HepG2 (cell line): ENCODE data around the gene MSMP. TPM values are rescaled to one million over a fixed set of nuclear protein-coding genes. Genes with fewer than 3 reads are reported as not detected.
A peak's percentile ranks its signal among the peaks of the same experiment; 100 is the strongest.

Experiments used
- ATF2 ChIP-seq: sonication (generic); formaldehyde crosslinking; IDR thresholded peaks from 2 replicates; pipeline ENCODE4 v1.4.0; 2020; ENCODE audit warnings: missing genetic modification reagents
- FOSL1 ChIP-seq: sonication (generic); formaldehyde crosslinking; IDR thresholded peaks from 2 replicates; pipeline ENCODE4 v1.9.0; 2021; ENCODE audit warnings: missing genetic modification reagents, borderline replicate concordance
- FOXO4 ChIP-seq: sonication (generic); formaldehyde crosslinking; conservative IDR thresholded peaks from 2 replicates; pipeline ENCODE4 v1.8.1; 2023; ENCODE audit warnings: missing genetic modification reagents
- MTERF4 ChIP-seq: sonication (generic); formaldehyde crosslinking; IDR thresholded peaks from 2 replicates; pipeline ENCODE4 v1.8.0; 2023; ENCODE audit warnings: mild to moderate bottlenecking, missing genetic modification reagents
- SMARCE1 ChIP-seq: fragments of 450-650 bp; IDR thresholded peaks from 2 replicates; pipeline ENCODE4 v1.6.1; 2017; ENCODE audit warnings: borderline replicate concordance
- ZBTB43 ChIP-seq: sonication (generic); formaldehyde crosslinking; conservative IDR thresholded peaks from 2 replicates; pipeline ENCODE4 v1.4.0; 2020; ENCODE audit warnings: missing genetic modification reagents
- ZNF382 ChIP-seq: sonication (generic); formaldehyde crosslinking; IDR thresholded peaks from 2 replicates; pipeline ENCODE4 v1.5.0; 2020; ENCODE audit warnings: missing genetic modification reagents, mild to moderate bottlenecking, borderline replicate concordance
- ZNF383 ChIP-seq: sonication (generic); formaldehyde crosslinking; IDR thresholded peaks from 2 replicates; pipeline ENCODE4 v1.4.0; 2020; ENCODE audit warnings: missing genetic modification reagents, mild to moderate bottlenecking, borderline replicate concordance
- polyA plus RNA-seq, 8 experiments: library from polyadenylated mRNA; depleted of rRNA in 3 of 8; stranded (reverse) in 7 of 8; unstranded in 1 of 8; fragments of >200 nt; fragmentation: Illumina TruSeq in 4 of 8; extraction: Trizol in 4 of 8; gene quantifications; 2 replicates each; pipeline versions ENCODE4 v1.2.1 to v1.2.3, GENCODE V29; 2011 to 2016; ENCODE audit warnings: low read depth in 4 of 8, missing spikeins in 1 of 8, mixed read lengths in 1 of 8; ENCODE audit not compliant: insufficient read depth in 1 of 8
- total RNA-seq, 5 experiments: library from RNA; depleted of rRNA; stranded (reverse); fragments of >200 nt; fragmentation: Illumina TruSeq; extraction: Trizol; gene quantifications; 2 replicates each; pipeline ENCODE4 v1.2.3, GENCODE V29; 2016; ENCODE audit warnings: low read depth in 1 of 5

The MSMP gene
- total and polyA plus RNA-seq, 2 of the 13 experiments (the other 11 are each of a cell fraction or from before 2014, with no cell fraction given) = 0.24 to 0.46 TPM

GRCh38 chr9:35750256-35750531 lies 3.9 kb downstream of the MSMP start (continued):
- 0 out of 2 replicates have a peak, but pooled peaks have one; percentile 56 for TF ChIP-seq FOXO4 (CRISPR knock-in tag)
- 0 out of 2 replicates have a peak, but pooled peaks have one; percentile 32 for TF ChIP-seq ZNF383 (CRISPR knock-in tag)
- TF ChIP-seq SMARCE1 = no peak
- TF ChIP-seq ZBTB43 (CRISPR knock-in tag) = no peak
- TF ChIP-seq FOSL1 (CRISPR knock-in tag) = no peak
- TF ChIP-seq ZNF382 (CRISPR knock-in tag) = no peak
- TF ChIP-seq MTERF4 (CRISPR knock-in tag) = no peak
- TF ChIP-seq ATF2 = no peak
